GM12801 (cell line): ENCODE measurements around the gene H2BK1.

Experiments used
- TF ChIP-seq, protein P1 (sequence below): IDR thresholded peaks from one replicate; pipeline ENCODE4 v1.5.1; 2011; ENCODE audit warnings: control low read depth; ENCODE audit not compliant: insufficient read length; ENCODE audit errors: extremely low read depth

H2BK1 gene

DNA sequence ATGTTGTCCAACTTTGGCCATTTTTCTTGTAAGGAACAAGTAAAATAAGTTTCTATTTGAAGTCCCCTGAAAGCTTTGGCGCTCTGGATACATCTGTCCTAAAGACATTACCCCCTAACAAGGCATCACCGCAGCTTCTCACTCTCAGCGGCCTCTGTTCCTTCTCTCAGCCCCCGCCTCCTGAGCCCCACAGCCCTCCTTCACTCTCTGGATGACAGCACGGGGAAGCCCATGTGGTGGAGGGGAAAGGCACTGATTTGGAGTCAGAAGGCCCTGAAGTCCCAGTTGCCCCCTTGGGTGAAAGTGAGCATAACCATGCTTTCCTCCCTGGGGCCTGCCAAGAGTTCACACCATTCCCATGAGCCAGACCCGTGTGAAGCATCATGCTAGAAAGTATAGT lies 4.6 kb downstream of the H2BK1 start:
- TF ChIP-seq, protein P1, sequence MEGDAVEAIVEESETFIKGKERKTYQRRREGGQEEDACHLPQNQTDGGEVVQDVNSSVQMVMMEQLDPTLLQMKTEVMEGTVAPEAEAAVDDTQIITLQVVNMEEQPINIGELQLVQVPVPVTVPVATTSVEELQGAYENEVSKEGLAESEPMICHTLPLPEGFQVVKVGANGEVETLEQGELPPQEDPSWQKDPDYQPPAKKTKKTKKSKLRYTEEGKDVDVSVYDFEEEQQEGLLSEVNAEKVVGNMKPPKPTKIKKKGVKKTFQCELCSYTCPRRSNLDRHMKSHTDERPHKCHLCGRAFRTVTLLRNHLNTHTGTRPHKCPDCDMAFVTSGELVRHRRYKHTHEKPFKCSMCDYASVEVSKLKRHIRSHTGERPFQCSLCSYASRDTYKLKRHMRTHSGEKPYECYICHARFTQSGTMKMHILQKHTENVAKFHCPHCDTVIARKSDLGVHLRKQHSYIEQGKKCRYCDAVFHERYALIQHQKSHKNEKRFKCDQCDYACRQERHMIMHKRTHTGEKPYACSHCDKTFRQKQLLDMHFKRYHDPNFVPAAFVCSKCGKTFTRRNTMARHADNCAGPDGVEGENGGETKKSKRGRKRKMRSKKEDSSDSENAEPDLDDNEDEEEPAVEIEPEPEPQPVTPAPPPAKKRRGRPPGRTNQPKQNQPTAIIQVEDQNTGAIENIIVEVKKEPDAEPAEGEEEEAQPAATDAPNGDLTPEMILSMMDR = no peak

DNA sequence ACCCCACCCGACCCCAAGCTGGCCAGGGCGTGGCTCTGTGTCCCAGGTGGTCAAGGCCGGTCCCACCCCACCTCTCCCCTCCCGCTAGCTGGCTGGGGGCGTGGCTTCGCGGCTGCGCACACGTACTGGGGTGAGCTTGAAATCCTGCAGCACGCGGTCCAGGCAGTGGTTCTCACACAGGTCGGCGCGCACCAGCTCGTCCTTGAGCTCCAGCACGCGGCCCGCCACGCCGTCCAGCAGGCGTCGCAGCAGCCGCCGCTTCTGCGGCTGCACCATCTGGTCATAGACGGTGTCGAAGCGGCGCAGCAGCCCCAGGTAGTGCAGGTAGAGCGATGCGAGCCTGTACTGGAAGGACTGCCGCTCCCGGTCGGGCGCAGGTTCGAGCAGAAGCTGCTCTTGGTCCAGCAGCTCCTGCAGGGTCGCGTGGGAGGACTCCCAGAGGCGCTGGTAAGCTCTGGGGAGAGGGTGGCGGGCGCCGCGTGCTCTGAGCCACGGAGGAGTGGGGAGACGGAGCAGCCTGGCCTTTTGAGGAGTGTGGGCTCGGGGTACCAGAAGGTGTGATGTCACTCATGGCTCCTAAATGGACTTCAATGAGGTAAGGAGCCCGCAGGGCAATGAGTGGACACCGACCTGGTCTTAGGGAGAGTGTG lies 5.8 kb downstream of the H2BK1 start:
- TF ChIP-seq, protein P1 = no peak

DNA sequence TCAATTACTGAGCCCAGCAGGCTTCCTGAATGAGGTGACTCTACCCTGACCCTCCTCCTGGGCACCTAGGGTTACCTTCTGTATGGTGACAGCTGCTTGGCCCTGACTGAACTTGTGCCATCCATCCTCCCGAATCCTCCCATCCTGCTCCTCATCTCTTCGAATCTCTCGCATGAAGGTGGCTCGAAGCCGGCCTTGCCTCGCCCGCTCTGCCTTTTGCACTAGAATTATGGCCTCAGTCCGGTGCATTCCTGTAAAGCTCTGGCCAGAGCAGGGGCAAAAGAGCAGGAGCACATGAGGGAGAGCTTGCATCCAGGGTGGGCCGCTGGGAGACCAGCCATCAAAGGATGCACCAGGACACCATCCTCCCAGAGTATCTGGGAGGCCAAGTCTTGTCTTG lies 7.5 kb downstream of the H2BK1 start:
- TF ChIP-seq, protein P1 = no peak

DNA sequence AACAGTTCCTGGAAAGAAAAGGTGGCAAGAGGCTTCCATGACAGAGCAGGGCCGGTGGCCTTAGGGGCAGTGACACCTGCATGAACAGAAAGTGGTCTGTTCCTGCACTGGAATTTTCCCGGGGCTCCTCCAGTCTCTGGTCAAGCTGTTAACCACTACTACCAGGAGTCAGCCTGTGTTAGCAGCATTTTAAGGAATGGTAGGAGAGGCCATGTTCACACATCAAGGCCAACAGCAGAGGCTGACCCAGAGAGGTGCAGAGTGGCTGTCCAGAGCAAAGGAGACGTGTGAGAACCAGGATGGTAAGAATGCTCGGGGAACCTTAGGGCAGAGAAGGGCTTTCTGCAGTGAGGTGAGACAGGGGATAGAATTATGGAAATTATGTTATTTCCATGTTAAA lies 8.5 kb downstream of the H2BK1 start:
- TF ChIP-seq, protein P1 = no peak

DNA sequence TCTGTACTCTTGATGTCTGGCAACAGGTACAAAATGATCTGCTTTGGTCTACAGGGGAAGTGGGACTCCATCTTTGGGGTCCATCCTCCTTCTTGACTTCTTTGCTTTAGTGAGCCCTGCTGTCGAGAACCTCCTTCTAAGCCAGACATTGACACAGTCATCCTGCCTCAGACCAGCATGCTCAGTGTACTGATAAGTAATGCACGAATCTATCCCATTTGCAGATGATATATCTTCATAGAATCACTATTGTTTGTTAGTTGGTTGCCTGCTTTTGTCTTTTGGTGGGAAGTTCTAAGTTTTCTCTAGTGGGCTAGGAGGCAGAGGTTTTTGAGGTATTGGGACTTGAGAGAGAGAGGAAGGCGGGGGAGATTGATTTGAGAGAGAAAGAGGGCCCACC lies 8.9 kb downstream of the H2BK1 start:
- TF ChIP-seq, protein P1 = no peak

DNA sequence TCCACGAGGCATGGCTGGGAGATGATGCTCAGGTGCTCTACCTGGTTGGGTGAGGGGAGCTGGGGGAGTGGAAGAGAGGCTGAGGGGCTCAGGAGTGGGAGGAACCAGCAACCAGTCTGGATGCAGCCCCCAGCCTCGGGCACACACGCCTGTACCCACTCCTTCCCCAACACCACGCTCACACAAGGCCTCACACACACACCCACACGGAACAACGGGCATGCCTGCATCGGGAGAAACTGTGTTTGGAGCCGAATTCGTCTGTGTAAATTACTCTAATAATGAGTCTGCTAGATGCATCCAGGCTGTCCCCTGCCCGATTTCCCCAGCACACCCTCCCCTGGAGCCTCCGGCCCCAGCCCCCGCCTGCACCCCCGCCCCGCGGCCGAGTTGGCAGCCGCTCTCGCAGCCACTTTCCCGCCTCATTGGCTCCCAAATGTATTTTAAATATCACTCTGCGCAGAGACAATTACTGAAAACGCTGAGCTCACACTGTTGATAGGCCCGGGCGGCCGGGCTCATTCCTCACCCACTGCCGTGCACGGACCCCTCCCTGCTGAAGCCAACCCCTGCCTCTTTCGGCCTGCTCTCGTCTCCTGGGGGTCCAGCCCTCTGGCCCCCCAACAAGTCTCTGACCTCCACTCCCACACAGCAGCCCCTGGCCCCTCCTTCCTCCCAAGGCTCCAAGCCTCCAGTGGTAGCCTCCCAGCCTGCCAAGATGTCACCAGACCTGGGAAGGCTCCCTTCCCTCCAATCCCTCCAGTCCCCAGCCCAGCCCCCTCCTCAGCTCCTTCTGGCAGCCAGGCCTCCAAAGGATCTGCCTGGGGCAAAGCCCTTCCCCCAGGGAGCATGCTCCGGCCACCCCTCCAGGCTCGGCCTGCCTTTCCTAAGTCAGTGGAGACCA lies 11.1 kb downstream of the H2BK1 start:
- TF ChIP-seq, protein P1 = no peak

DNA sequence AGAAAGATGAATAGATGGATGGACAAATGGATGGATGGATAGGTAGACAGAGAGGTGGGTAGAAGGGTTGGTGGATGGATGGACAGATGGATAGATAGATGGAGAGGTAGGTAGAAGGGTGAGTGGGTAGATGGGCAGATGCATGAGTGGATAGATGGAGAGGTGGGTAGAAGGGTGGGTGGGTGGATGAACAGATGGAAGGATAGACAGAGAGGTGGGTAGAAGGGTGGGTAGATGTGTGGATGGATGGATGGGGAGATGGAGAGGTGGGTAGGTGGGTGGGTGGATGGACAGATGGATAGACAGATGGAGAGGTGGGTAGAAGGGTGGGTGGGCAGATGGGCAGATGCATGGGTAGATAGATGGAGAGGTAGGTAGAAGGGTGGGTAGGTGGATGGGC lies 12.4 kb downstream of the H2BK1 start:
- TF ChIP-seq, protein P1 = no peak
